GM19328 (cell line): ENCODE data around the gene ZBTB17.
"Not testable (repeated sequence)": the region's sequence is repeated elsewhere in the genome, so short reads cannot be mapped to it uniquely, and the experiment has no call there.

Experiments used
- ATAC-seq: cut with Tn5 transposase; IDR thresholded peaks from one replicate; pipeline ENCODE4 v1.9.1; 2021; ENCODE audit warnings: mild to moderate bottlenecking, moderate library complexity; ENCODE audit not compliant: unreplicated experiment

ZBTB17 gene

DNA sequence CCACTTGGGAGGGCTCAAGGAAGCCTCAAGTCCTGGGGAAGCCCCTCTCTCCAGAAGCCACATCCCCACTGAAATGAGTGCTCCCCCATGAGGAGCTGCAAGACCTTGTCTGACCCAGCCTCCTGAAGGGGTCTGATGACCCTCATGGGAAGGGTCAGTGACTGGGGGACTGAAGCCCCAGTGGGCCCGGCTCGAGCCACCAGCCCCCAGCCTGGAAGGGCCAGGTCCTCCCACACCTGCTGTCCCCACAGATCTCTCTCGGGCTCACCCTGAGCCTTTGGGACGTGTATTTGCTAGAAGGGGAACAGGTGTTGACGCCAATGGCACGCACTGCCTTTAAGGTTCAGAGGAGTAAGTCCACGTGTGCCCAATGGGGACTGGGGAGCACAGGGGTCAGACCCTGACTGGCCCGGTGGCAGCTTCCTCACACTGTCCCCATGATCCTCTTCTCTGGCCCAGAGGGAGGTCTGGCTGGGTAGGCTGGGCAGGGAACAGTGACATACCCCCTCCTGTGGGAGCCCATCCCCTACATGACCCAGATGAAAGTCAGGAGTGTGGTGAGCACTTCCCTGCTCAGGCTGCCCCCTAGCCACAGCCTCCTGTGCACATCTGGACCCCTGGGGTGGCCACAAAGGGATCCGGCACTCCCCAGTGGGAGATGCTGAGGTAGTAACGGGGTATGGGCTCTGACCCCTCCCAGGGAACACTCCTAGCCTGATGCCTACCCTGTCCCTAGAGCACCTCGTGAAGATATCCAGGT, 15.7 kb upstream of the ZBTB17 start:
- ATAC-seq = no peak

DNA sequence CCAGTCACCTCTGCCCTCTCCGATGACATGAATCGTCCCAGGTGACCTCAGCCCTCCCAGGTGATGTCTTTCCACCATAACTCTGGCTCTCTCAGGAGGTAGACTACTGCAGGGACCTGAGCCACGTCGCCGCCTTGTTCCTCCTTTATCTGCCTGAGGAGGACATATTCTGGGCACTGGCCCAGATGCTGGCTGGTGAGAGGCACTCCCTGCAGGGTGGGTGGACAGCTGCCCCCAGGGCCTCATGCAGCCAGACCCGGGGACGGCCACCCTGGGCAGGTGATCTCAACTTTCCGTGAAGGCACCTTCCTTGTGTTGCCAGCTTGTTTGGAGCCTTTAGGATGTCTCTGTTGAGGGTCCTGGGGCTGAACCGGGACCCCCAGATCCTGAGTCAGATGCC, 13.9 kb upstream of the ZBTB17 start:
- no peak for ATAC-seq

DNA sequence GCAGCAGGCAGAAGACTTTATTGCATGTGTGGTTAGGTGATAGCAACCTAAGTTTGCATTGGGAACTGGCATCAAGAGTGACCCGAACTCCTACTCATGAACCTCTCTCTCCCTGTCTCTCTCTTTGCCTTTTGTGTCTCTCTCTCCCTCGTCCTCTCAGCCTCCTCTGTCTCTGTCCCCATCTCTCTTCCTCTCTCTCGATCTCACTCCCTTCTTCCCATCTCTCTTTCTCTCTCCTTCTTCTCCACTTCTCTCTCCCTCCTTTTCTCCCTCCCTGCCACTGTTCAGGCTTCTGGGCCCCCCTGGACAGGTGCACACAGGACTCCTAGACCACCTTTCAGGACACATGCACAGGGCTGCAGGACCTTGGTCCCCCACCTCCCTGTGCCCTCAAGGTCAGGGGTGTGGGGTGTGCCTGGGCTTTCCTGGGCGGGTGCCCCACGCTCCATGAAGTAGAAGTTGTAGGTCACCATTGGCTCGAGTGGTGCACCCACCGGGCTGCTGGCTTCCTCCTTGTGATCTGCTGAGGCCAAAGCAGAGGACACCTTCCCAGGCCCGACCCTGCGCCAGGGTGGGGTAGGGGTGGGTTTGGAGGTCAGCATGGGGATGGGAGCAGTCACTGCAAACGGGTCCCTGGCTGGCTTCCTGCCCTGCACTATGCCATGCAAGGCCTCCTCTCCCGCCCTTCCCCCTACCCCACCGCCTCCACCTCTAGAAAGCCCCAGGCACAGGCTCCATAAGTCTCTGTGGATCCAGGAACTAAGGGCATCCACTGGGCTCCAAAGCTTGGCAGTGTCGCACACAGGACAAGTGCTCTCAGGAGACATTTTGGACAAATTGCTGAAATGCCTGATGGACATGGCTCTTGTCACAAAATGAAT, 13.2 kb upstream of the ZBTB17 start:
- no peak for ATAC-seq

DNA sequence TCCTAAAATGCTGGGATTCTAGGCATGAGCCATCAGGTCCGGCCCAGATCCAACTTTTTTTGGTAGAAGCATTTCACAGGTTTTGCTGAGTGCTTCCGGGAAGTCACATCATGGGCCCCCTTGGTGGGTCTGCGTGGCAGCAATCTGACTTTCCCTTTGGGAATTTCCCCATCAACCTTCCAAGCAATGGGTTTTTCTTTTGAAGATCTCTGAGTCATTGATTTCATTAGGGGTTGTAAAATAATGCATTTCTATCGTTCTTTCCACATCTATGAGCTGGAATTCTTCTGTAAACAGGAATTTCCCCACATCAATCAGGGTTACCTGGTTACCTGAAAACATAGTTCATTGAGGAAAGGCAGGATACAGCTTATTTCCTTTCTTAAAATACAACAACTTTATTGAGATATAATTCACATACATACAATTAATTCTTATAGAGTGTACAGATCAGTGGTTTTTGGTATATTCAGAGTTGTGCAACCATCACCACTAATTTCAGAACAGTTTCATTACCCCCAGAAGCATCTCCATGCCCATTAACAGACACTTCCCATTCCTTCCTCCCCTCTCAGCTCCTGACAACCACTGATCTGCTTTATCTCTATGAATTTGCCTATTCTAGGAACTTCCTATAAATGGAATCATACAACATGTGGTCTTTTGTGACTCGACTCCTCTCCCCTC, 9.9 kb upstream of the ZBTB17 start:
- ATAC-seq = no peak

DNA sequence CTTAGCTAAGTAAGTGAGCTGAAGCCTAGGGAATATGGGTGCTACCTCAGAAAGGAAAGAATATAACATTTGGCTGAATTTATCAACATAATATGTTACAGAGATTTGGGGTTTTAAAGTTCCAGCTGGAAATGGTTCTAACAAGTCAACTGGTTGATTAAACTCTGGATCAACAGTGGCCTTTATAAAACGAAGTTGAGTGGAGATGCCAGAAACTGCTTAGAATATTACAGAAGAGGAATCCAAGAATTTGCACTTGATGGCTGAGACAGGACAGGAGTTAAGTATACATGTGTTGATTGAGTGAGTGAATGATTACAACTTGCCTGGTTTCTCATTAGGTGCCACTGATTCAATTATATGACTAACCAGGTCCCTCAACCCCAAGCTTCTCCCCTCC, 7.4 kb upstream of the ZBTB17 start:
- no peak for ATAC-seq

DNA sequence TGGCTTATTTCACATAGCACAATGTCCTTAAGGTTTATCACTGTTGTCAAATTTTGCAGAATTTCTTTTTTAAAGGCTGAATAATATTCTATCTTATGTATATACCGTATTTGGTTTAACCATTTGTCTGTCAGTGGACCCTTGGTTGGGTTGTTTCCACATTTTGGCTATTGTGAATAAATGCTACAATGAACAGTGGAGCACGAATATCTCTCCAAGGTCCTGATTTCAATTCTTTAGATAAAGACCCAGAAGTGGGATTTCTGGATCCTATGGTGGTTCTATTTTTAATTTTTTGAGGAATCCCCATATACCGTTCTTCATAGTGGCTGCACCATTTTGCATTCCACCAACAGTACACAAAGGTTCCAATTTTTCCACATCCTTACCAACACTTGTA, 5.8 kb upstream of the ZBTB17 start:
- no peak for ATAC-seq

DNA sequence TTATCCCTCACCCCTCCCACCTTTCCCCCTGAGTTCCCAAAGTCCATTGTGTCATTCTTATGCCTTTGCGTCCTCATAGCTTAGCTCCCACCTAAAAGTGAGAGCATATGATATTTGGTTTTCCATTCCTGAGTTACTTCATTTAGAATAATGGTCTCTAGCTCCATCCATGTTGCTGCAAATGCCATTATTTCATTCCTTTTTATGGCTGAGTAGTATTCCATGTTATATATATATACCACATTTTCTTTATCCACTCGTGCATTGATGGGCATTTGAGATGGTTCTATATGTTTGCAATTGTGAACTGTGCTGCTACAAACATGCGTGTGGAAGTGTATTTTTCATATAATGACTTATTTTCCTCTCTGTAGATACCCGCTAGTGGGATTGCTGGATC, 2.0 kb upstream of the ZBTB17 start:
- not testable (repeated sequence) for ATAC-seq

DNA sequence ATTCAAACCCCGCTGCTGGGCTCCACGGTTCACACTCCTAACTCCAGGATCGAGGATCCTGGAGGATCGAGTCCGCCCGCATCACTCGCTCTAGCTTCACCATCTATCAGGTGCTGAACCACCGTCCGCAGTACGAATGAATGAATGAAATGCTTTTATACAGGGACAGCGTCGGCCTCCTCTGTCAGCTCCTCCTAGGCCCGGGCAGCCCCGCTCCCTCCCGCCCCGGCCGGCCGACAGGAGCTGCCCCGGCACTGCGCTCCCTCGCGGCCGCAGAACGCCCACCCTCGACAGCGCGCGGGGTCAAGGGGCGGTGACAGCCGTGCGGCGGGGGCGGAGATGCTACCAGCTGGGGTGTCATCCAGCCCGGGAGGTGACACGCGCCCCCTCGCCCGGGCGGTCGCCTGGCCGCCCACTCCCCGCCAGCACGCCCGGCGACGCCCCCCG, 520 bp downstream of the ZBTB17 start:
- peak; percentile 40 for ATAC-seq

DNA sequence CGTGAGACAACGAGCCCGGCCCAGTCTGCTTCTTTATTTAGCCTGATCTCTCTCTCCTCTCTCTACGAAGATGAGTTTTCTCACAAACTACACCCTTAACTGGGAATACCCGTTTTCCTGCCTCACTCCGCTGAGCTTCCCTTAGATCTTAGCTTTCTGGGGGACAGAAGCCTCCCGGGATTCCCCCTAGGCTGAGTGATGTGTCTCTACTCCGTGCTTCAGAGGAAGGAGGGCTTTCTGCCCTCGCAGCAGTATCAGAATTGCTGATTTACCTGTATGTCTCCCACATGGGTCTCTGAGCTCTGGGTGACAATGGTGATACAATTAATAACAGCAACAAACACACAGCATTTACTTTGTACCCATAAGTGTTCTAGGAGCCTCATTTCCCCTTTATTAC, 1.0 kb downstream of the ZBTB17 start:
- no peak for ATAC-seq

DNA sequence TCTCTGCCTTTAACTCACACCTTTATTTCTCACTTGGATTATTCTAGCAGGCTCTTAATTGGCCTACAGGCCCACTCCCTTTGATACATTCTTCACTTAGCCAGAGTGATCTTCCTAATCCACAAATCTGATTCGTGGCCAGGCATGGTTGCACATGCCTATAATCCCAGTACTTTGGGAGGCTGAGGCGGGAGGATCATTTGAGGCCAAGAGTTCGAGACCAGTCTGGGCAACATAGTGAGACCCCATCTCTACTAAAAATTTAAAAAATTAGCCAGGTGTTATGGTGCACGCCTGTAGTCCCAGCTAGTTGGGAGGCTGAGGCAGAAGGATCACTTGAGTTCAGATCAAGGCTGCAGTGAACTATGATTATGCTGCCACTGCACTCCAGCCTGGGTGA, 2.1 kb downstream of the ZBTB17 start:
- ATAC-seq = no peak

DNA sequence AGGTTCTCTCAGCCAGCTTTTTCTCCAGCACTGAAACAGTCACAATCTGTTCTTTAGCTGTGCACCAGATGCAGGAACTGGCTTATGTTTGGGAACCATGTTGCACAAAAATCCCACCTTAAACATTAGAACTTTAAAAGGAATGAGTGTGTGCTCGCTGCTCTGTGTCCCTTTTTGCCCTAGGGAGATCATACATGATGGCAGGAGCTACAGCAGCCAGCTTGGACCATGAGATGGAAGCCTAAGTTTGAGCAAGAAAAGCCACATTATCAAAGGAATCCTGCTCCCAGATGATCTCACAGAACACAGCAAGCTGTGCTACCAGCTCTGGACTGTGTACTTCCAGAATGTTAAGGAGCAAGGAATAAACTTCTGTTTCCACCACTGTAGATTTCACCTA, 3.5 kb downstream of the ZBTB17 start:
- no peak for ATAC-seq

DNA sequence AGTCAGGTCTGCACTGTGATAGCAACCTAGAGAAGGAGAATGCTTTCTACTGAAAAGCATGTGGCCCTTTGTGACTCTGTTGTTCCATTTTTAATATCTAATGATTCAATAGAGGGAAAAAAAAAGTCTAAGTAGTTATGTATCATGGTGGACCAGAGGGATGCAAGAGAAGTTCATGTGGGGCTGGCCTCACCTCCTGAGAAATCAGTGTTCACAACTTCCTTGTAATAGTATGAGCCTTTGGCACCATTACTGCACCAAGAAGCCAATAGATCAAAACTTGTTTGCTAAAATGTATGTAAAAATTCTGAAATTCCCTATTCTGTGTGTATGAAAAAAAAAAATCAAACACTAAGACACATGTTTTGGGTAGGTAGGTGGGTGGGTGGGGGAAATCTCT, 5.0 kb downstream of the ZBTB17 start:
- no peak for ATAC-seq

DNA sequence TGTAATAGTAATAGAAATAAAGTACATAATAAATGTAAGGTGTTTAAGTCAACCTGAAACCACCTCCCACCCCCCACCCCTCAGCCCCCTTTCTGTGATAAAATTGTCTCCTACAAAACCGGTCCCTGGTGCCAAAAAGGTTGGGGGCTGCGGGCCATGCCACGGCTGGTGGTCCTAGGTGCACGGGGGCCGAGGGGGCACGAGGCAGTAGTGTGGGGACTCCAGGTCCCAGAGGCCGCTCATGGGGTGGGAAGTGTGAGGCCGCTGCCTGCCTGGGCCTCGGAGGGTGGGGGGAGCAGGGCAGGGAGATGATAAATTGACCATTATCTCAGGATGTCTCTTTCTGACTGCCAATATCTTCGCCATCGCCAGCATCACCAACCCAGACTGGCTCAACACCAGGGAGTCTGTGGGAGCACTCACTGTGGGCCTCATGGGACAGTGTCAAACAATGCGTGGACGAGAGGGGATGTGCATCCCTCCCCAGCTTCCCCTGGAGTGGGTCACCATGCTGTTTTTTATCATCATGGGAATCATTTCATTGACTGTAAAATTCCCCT, 6.5 kb downstream of the ZBTB17 start:
- ATAC-seq = no peak

DNA sequence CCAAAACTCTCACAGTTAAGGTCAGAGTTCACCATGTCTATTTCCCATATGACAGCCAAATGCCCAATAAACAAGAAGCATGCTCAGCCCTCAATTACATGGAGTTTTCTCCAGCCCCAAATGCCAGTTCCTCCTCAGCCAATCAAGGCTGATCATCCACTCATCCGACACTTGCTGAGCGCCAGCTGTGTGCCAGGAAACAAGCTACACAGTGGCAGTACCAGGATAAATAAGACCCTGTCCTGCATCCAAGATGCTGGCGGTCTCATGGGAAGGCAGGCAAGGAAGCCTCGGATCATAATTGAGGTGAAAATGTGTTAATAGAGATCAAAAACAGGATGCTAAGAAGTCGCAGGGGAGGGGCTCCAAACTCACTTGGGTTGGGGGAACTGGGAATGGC, 7.7 kb downstream of the ZBTB17 start:
- no peak for ATAC-seq

DNA sequence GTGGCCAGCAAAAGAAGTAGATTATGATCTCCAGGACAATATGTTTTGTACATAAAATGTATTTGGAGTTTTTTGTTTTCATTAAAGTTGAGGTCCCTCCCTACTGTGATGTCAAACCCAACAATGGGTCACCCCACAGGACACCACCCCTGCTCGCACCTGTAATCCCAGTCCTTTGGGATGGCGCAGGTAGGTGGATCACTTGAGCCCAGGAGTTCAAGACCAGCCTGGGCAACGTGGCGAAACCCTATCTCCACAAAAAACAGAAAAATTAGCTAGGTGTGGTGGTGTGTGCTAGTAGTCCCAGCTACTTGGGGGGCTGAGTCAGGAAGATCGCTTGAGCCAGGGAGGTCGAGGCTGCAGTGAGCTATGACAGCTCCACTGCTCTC, 9.0 kb downstream of the ZBTB17 start:
- no peak for ATAC-seq

DNA sequence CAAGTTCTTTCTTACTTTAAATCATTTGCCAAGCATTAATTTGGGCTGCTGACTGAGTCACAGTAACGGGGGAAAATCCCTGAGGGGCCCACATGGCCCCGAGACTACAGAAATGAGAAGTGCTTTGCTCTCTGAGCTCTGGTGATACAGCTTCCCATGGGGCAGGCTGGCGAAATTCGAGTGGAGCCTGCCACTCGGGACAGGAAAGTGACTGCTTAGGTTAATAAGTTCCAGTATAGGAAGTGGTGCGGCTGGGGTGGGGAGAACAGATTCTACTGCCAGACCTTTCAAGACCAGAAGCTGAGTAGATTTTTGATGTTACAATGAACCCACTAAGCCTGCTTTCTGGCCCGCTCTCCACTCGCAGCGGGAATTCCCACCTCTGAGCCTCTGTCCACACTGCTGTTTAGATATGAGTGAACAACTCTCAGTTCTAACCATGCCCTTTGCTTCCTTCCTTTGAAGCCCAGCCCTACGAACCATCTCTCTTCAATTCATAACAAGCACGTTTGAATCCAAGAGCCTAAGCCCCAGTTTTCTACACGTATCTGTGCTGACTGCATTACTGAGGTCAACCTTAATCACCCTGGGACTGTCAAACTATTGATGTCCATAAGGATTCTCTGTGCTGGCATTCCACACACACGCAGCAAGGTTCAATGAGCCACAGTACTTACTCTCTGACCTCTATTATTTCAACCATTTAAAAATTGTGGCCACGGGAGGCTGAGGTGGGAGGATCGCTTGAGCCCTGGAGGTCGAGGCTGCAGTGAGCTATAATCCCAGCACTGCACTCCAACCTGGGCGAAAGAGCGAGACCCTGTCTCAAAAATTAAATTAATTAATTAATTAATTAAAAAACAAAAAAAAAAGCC, 9.6 kb downstream of the ZBTB17 start:
- peak; percentile 66 for ATAC-seq

DNA sequence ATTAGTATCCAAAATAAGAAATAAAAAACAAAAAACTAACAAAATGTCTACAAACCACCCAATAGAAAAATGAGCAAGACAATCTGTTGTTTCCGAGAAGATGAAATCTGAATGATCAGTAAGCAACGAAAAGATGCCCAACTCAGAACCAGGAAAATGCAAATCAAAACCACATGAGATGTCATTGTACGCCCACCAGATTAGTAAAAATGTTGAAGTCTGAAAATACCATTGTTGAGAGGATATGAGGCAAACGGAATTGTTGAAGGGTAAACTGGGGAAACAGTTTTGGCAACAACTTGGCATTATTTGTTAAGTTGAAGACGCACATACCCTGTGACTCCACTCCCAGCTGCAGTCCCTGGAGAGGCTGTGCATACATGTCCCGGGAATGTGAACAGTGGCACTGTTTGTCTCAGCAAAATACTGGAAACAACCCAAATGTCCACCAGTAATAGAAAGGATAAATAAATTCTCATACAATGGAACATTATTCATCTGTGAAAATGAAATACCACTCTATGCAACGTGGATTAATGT, 10.6 kb downstream of the ZBTB17 start:
- ATAC-seq = no peak

DNA sequence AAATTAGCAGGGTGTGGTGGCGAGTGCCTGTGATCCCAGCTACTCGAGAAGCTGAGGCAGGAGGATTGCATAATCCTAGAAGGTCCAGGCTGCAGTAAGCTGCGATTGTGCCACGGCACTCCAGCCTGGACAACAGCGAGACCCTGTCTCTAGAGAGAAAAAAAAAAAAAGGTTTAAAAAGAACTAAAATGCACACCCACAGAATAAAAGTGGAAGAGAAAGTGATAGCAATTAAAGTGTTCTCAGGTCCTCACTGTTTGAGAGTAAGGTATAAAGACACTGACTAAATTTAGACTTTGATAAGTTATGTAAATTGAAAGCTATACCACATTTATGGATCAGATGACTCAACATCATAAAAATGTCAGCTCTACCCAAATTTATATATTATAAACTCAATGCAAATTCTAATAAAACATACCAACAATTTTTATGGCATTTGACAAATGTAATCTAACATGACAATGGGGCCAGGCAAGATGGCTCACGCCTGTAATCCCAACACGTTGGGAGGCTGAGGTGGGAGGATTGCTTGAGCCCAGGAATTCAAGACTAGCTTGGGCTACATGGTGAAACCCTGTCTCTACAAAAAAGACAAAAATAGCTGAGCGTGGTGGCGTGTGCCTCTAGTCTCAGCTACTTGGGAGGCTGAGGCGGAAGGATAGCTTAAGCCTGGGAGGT, 11.8 kb downstream of the ZBTB17 start:
- ATAC-seq = no peak

DNA sequence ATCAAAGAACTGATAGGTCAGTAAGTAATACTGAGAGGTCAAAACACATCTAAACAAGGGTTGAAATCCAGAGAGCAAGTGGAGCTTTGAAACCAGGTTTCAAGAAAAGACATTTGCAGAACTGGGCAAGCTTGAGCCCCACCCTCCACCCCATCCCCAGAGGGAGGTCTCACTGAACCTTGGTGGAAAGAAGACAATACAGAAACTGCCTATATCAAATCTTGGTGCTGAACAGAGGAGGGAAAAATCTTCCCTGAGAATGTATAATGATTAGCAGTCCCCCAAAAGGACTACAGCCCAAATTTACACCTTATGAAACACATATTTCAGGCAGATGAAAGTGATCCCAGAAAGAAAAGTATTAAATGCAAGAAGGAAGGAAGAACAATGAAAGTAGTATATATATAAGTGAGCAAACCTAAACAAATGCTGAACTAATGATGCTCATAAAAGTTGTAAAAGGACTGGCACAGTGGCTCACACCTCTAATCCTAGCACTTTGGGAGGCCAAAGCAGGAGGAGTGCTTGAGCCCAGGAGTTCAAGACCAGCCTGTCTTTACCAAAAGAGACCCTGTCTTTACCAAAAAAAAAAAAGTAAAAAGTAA, 12.4 kb downstream of the ZBTB17 start:
- no peak for ATAC-seq
